Measurements from ENCODE around the gene ENDOV.
"Not testable (repeated sequence)": the region's sequence is repeated elsewhere in the genome, so short reads cannot be mapped to it uniquely, and the experiment has no call there.

The ENDOV gene

GRCh38 chr17:80389011-80389995 lies 25.7 kb upstream of the ENDOV start:
- no peak for DNase-seq

GRCh38 chr17:80393241-80393890 lies 21.6 kb upstream of the ENDOV start:
- no peak for DNase-seq

DNA sequence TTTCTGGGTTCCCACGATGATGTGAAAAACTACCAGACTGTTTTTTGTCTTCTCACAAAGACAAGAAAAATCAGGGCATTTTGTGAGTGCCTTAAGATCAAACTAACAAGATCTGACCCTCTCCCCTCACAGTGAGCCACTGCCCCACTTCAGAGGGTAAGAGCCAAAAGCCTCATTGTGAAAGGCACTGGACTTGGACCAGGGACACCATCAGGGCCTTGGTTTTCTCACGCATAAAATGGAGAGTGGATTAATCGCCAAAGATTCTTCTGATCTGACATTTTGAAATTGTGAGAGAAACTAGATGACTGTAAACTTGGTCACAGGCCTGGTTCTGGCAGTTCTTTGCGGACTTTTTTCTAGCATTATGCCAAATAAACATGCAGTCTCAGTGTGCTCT lies 21.0 kb upstream of the ENDOV start:
- DNase-seq = no peak

GRCh38 chr17:80394629-80395216 lies 20.2 kb upstream of the ENDOV start:
- DNase-seq = no peak

GRCh38 chr17:80395402-80396151 lies 19.4 kb upstream of the ENDOV start:
- no peak for DNase-seq

GRCh38 chr17:80396157-80397033 lies 18.6 kb upstream of the ENDOV start:
- DNase-seq = no peak

- no peak for DNase-seq
These were observed 18.0 kb upstream of the ENDOV start for GRCh38 chr17:80397034-80397387.

DNA sequence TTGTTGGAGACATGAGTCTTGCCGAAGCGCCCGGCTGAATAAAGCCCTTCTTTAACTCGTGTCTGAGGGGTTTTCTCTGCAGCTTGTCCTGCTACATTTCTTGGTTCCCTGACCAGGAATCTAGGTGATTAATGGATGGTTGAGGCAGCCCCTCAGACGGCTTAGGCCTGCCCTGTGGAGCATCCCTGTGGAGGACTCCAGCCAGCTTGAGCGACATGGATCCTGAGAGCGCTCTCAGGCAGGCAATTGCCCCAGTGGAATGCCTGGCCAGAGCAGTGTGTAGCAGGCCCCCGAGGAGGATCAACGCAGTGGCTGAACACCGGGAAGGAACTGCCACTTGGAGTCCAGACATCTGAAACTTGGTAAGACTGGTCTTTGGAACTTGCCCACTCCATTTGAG lies 17.3 kb upstream of the ENDOV start:
- no peak for DNase-seq

DNA sequence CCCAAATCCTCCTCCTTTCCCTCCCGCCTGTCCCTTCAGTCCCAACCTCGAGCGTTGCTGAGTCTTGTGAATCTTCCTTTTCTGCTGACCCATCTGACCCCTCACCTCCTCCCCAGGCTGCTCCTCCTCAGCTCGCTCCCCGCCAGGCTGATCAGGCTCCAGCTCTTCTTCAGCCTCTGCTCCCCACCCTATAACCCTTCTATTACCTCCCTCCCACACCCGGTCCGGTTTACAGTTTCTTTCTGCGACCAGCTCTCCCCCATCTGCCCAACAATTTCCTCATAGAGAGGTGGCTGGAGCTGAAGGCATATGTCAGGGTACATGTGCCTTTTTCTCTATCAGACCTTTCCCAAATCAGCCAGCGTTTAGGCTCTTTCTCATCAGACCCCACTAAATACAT lies 13.9 kb upstream of the ENDOV start:
- not testable (repeated sequence) for DNase-seq

GRCh38 chr17:80402102-80402501 lies 12.9 kb upstream of the ENDOV start:
- not testable (repeated sequence) for DNase-seq

GRCh38 chr17:80402959-80403358 lies 12.0 kb upstream of the ENDOV start:
- DNase-seq = no peak

GRCh38 chr17:80406146-80406545 lies 8.8 kb upstream of the ENDOV start:
- no peak for DNase-seq

DNA sequence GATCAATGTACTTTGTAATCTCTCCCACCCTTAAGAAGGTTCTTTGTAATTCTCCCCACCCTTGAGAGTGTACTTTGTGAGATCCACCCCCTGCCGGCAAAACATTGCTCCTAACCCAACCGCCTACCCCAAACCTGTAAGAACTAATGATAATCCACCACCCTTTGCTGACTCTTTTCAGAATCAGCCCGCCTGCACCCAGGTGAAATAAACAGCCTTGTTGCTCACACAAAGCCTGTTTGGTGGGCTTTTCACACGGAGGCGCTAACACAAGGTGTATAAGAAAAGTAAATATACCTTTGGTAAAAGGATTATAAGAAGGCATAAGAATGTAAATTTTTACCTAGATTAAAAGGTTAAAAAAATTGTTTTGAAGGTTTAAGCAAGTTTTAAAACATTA lies 7.0 kb upstream of the ENDOV start:
- not testable (repeated sequence) for DNase-seq

DNA sequence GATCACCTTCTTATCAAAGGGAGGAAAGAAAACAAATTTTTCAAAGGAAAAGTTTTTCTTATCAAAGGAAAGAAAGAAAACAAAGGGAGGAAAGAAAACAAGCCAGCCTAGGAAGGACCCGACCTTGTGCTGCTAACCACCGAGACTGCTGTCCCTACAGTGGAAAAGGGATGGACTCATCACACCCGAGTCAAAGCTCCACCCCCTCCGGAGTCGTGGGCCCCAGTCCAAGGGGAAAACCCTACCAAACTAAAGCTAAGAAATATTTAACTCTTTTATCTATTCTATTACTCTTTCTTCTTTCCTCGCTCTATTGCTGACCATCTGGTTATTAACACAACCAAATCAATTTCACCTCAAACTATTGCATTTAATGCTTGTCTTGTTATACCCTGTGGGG lies 6.1 kb upstream of the ENDOV start:
- DNase-seq = no peak

DNA sequence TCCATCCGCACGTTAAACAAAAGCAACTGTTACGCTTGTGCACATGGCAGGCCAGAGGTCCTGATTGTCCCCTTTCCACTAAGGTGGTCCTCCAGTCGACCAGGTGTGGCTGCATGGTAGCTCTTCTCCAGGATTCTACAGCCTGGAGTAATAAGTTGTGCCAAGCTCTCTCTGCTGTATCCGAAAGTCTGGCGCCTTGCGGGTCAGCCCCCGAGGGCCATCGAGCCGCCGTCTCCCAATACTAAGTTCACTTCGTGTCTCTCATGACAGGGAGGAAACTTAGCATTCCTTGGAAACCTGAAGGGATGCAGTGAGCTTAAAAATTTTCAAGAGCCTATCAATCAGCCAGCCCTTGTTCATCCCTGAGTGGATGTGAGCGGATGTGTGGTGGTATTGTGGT lies 5.3 kb upstream of the ENDOV start:
- no peak for DNase-seq

DNA sequence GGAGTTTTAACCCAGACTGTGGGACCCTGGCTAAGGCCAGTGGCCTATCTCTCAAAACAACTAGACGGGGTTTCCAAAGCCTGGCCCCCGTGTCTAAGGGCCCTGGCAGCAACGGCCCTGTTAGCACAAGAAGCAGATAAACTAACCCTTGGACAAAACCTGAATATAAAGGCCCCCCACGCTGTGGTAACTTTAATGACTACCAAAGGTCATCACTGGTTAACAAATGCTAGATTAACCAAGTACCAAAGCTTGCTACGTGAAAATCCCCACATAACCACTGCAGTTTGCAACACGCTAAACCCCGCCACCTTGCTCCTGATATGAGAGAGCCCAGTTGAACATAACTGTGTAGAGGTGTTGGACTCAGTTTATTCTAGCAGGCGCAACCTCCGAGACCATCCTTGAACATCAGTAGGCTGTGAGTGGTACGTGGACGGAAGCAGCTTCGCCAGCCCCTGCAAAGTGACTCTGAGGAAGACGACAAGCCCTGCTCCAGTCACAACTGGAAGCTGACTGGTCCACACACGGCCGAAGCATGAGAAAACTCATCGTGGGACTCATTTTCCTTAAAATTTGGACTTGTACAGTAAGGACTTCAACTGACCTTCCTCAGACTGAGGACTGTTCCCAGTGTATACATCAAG lies 4.4 kb upstream of the ENDOV start:
- DNase-seq = not testable (repeated sequence)

DNA sequence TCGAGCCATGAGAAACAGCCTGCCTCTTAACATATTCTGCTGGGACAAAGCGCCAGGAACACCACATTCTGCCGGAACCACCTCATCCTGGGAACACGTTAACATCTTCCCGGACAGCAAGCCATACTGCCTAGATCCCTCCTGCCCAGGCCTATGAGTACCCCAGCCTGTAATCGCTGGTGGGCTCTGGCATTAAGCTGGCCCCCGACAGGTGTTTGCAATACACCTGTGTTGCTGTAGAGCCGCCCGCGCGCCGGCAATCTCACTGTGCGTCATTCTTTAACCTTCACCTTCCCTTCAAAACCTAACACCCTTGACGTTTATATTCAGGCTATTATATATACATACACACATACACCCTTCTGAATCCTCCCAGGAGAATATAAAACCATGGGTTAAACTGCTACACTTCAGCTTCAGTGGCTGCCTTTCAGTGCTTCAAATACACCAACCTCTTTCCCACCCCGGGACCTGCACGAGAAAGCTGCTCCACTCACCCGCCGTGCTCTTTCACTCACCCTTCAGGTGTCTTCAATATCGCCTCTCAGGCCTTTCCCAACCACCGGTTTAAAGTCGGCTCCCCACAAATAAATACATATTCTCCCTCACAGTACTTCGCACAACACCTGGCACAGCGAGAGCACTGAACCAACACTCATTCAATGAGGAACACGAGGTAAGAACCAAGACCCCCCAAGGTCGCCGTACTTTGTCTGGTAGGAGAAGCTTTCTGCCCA lies 1.0 kb upstream of the ENDOV start:
- no peak for DNase-seq

DNA sequence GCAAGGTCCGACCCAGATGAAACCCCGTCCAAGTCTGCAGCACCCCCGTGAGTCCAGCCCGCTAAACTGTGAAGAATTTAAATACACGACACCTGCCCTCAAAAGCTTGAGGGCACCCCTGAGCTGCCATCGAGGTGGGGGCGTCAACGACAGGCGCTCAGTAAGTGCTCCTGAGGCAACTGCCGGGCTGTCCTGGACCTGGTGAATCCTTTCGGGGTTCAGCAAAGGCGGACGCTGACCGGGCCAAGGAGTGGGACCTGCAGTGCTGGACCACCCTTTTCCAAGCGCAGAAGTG lies 512 bp upstream of the ENDOV start:
- no peak for DNase-seq

- DNase-seq = no peak
These were observed 715 bp downstream of the ENDOV start for GRCh38 chr17:80415626-80416137.

DNA sequence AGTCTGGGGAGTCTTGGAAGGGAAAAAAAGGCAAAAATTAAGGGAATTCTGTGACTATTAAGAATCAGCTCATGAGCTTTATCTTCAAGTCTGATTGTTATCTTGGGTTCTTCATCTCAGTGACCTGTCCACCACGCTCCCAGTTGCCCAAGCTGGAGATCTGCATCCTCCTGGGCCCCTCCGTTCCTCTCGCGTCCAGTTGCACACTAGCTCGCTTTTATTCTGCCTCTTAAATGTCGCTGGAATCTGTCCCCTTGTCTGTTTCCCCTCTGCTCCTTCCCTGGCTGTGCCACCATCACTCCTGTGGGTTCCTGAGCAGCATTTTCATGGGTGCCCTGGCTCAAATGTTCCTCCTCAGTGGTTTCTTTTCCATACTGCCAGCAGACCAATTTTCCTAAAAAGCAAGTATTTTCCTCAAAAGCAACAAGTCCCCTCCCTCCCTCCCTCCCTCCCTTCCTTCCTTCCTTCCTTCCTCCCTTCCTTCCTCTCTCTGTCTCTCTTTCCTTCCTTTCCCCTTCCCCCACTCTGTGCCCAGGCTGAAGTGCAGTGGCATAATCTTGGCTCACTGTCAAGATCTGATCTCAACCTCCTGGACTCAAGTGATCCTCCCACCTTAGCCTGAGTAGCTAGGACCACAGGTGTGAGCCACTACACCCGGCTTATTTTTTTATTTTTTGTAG lies 1.4 kb downstream of the ENDOV start:
- DNase-seq = no peak

Measured in 8988T (cell line).